ENCODE results near the gene ABCC5.

Gene ABCC5

GRCh38 chr3:183962807-183963206 lies 54.9 kb downstream of the ABCC5 start:
- DNase-seq (ENCODE audit: insufficient read length, low spot score) (no peak), FAIRE-seq (no peak)
- TF ChIP-seq POU2F2 (IDR thresholded peaks at IDR 0.05; ENCODE audit: low read depth, low read length) (no peak), POLR2AphosphoS5 (IDR thresholded peaks at IDR 0.05; ENCODE audit: low read depth, low read length) (no peak), PAX5 (IDR thresholded peaks at IDR 0.05; ENCODE audit: insufficient read depth, low read length, severe bottlenecking) (no peak), SPI1 (IDR thresholded peaks at IDR 0.05; ENCODE audit: low read depth, low read length) (no peak), POLR2A (IDR thresholded peaks at IDR 0.05; ENCODE audit: low read depth, low read length) (no peak), TAF1 (IDR thresholded peaks at IDR 0.05; ENCODE audit: low read depth, low read length) (no peak)

GRCh38 chr3:183959214-183959613 lies 58.5 kb downstream of the ABCC5 start:
- DNase-seq (ENCODE audit: insufficient read length, low spot score): no peak
- TF ChIP-seq POLR2AphosphoS5 (IDR thresholded peaks at IDR 0.05; ENCODE audit: low read depth, low read length) (no peak), PAX5 (IDR thresholded peaks at IDR 0.05; ENCODE audit: insufficient read depth, low read length, severe bottlenecking) (no peak), POLR2A (IDR thresholded peaks at IDR 0.05; ENCODE audit: low read depth, low read length) (no peak), SPI1 (IDR thresholded peaks at IDR 0.05; ENCODE audit: low read depth, low read length) (no peak), POU2F2 (IDR thresholded peaks at IDR 0.05; ENCODE audit: low read depth, low read length) (no peak), TAF1 (IDR thresholded peaks at IDR 0.05; ENCODE audit: low read depth, low read length) (no peak)
- no peak for FAIRE-seq

GRCh38 chr3:183958775-183959174 lies 58.9 kb downstream of the ABCC5 start:
- TF ChIP-seq TAF1 (IDR thresholded peaks at IDR 0.05; ENCODE audit: low read depth, low read length): no peak
- TF ChIP-seq SPI1 (IDR thresholded peaks at IDR 0.05; ENCODE audit: low read depth, low read length): no peak
- no peak for TF ChIP-seq POLR2A (IDR thresholded peaks at IDR 0.05; ENCODE audit: low read depth, low read length)
- TF ChIP-seq POLR2AphosphoS5 (IDR thresholded peaks at IDR 0.05; ENCODE audit: low read depth, low read length): no peak
- TF ChIP-seq PAX5 (IDR thresholded peaks at IDR 0.05; ENCODE audit: insufficient read depth, low read length, severe bottlenecking): no peak
- TF ChIP-seq POU2F2 (IDR thresholded peaks at IDR 0.05; ENCODE audit: low read depth, low read length): no peak
- FAIRE-seq: no peak

GRCh38 chr3:183958226-183958625 lies 59.5 kb downstream of the ABCC5 start:
- no peak for TF ChIP-seq POLR2A (IDR thresholded peaks at IDR 0.05; ENCODE audit: low read depth, low read length)
- TF ChIP-seq TAF1 (IDR thresholded peaks at IDR 0.05; ENCODE audit: low read depth, low read length): no peak
- no peak for TF ChIP-seq SPI1 (IDR thresholded peaks at IDR 0.05; ENCODE audit: low read depth, low read length)
- TF ChIP-seq POU2F2 (IDR thresholded peaks at IDR 0.05; ENCODE audit: low read depth, low read length): no peak
- TF ChIP-seq PAX5 (IDR thresholded peaks at IDR 0.05; ENCODE audit: insufficient read depth, low read length, severe bottlenecking): no peak
- no peak for TF ChIP-seq POLR2AphosphoS5 (IDR thresholded peaks at IDR 0.05; ENCODE audit: low read depth, low read length)
- DNase-seq (ENCODE audit: insufficient read length, low spot score) (no peak), FAIRE-seq (no peak)

More at GRCh38 chr3:183958775-183959174, 58.9 kb downstream of the ABCC5 start:
- no peak for DNase-seq (ENCODE audit: insufficient read length, low spot score)

GRCh38 chr3:183954875-183955274 lies 62.8 kb downstream of the ABCC5 start:
- no peak for FAIRE-seq
- no peak for DNase-seq (ENCODE audit: insufficient read length, low spot score)
- no peak for TF ChIP-seq SPI1 (IDR thresholded peaks at IDR 0.05; ENCODE audit: low read depth, low read length)
- TF ChIP-seq POLR2AphosphoS5 (IDR thresholded peaks at IDR 0.05; ENCODE audit: low read depth, low read length): no peak
- no peak for TF ChIP-seq TAF1 (IDR thresholded peaks at IDR 0.05; ENCODE audit: low read depth, low read length)
- no peak for TF ChIP-seq PAX5 (IDR thresholded peaks at IDR 0.05; ENCODE audit: insufficient read depth, low read length, severe bottlenecking)
- no peak for TF ChIP-seq POLR2A (IDR thresholded peaks at IDR 0.05; ENCODE audit: low read depth, low read length)
- TF ChIP-seq POU2F2 (IDR thresholded peaks at IDR 0.05; ENCODE audit: low read depth, low read length): no peak

GRCh38 chr3:183953471-183954070 lies 64.1 kb downstream of the ABCC5 start:
- no peak for FAIRE-seq
- TF ChIP-seq SPI1 (IDR thresholded peaks at IDR 0.05; ENCODE audit: low read depth, low read length): no peak
- TF ChIP-seq POU2F2 (IDR thresholded peaks at IDR 0.05; ENCODE audit: low read depth, low read length): no peak
- TF ChIP-seq POLR2AphosphoS5 (IDR thresholded peaks at IDR 0.05; ENCODE audit: low read depth, low read length): no peak
- TF ChIP-seq POLR2A (IDR thresholded peaks at IDR 0.05; ENCODE audit: low read depth, low read length): no peak
- no peak for TF ChIP-seq TAF1 (IDR thresholded peaks at IDR 0.05; ENCODE audit: low read depth, low read length)
- TF ChIP-seq PAX5 (IDR thresholded peaks at IDR 0.05; ENCODE audit: insufficient read depth, low read length, severe bottlenecking): no peak
- no peak for DNase-seq (ENCODE audit: insufficient read length, low spot score)

- FAIRE-seq (no peak), DNase-seq (ENCODE audit: insufficient read length, low spot score) (no peak)
- no peak for TF ChIP-seq POU2F2 (IDR thresholded peaks at IDR 0.05; ENCODE audit: low read depth, low read length)
- no peak for TF ChIP-seq PAX5 (IDR thresholded peaks at IDR 0.05; ENCODE audit: insufficient read depth, low read length, severe bottlenecking)
- TF ChIP-seq POLR2AphosphoS5 (IDR thresholded peaks at IDR 0.05; ENCODE audit: low read depth, low read length): no peak
- TF ChIP-seq SPI1 (IDR thresholded peaks at IDR 0.05; ENCODE audit: low read depth, low read length): no peak
- TF ChIP-seq POLR2A (IDR thresholded peaks at IDR 0.05; ENCODE audit: low read depth, low read length): no peak
- TF ChIP-seq TAF1 (IDR thresholded peaks at IDR 0.05; ENCODE audit: low read depth, low read length): no peak
These were observed 66.2 kb downstream of the ABCC5 start for GRCh38 chr3:183951459-183951858.

GRCh38 chr3:183949690-183950089 lies 68.0 kb downstream of the ABCC5 start:
- DNase-seq (ENCODE audit: insufficient read length, low spot score) (no peak), FAIRE-seq (no peak)
- TF ChIP-seq PAX5 (IDR thresholded peaks at IDR 0.05; ENCODE audit: insufficient read depth, low read length, severe bottlenecking) (no peak), POU2F2 (IDR thresholded peaks at IDR 0.05; ENCODE audit: low read depth, low read length) (no peak), TAF1 (IDR thresholded peaks at IDR 0.05; ENCODE audit: low read depth, low read length) (no peak), SPI1 (IDR thresholded peaks at IDR 0.05; ENCODE audit: low read depth, low read length) (no peak), POLR2A (IDR thresholded peaks at IDR 0.05; ENCODE audit: low read depth, low read length) (no peak), POLR2AphosphoS5 (IDR thresholded peaks at IDR 0.05; ENCODE audit: low read depth, low read length) (no peak)

GRCh38 chr3:183946037-183946436 lies 71.6 kb downstream of the ABCC5 start:
- TF ChIP-seq POLR2AphosphoS5 (IDR thresholded peaks at IDR 0.05; ENCODE audit: low read depth, low read length): no peak
- TF ChIP-seq SPI1 (IDR thresholded peaks at IDR 0.05; ENCODE audit: low read depth, low read length): no peak
- no peak for TF ChIP-seq TAF1 (IDR thresholded peaks at IDR 0.05; ENCODE audit: low read depth, low read length)
- TF ChIP-seq PAX5 (IDR thresholded peaks at IDR 0.05; ENCODE audit: insufficient read depth, low read length, severe bottlenecking): no peak
- no peak for TF ChIP-seq POLR2A (IDR thresholded peaks at IDR 0.05; ENCODE audit: low read depth, low read length)
- no peak for TF ChIP-seq POU2F2 (IDR thresholded peaks at IDR 0.05; ENCODE audit: low read depth, low read length)
- no peak for DNase-seq (ENCODE audit: insufficient read length, low spot score)
- FAIRE-seq: no peak
